Uterus (tissue), 4 donors: ENCODE results near the gene TWIST2. TPM values are rescaled to one million over a fixed set of nuclear protein-coding genes. Genes with fewer than 3 reads are reported as not detected.

Experiments
- DNase-seq, 2 donors: peaks; one replicate each; pipeline ENCODE4 v3.0.0-alpha.2; 2019 to 2020
- H3K27ac ChIP-seq, 2 donors: fragments of 200-600 bp; sonication (generic); 1 replicate in 1 of 2; 2 replicates in 1 of 2; pipeline ENCODE4 v1.5.1; 2016 to 2018
- H3K27me3 ChIP-seq, 2 donors: fragments of 200-600 bp; sonication (generic); one replicate each; pipeline ENCODE4 v1.5.1; 2018 to 2019; ENCODE audit warnings: control low read depth in 1 of 2
- H3K36me3 ChIP-seq, 2 donors: fragments of 200-600 bp; sonication (generic); one replicate each; pipeline ENCODE4 v1.5.1; 2019; ENCODE audit warnings: control low read depth in 1 of 2
- H3K4me1 ChIP-seq, 2 donors: fragments of 200-600 bp; sonication (generic); one replicate each; pipeline ENCODE4 v1.5.1; 2018 to 2019; ENCODE audit warnings: control low read depth in 1 of 2
- H3K4me3 ChIP-seq, 2 donors: fragments of 200-600 bp; sonication (generic); 1 replicate in 1 of 2; 2 replicates in 1 of 2; pipeline ENCODE4 v1.5.1; 2018 to 2019; ENCODE audit warnings: mild to moderate bottlenecking in 1 of 2
- H3K9me3 ChIP-seq, 2 donors: fragments of 200-600 bp; sonication (generic); one replicate each; pipeline ENCODE4 v1.5.1; 2019; ENCODE audit warnings: control low read depth in 1 of 2
- CTCF ChIP-seq, 4 experiments: fragments of 200-600 bp in 2 of 4; fragments of 450-650 bp in 2 of 4; sonication (generic) in 2 of 4; IDR thresholded peaks; one replicate each; pipeline ENCODE4 v1.5.1; 2016 to 2019; ENCODE audit warnings: antibody characterized with exemption in 4 of 4, mild to moderate bottlenecking in 2 of 4, moderate library complexity in 1 of 4
- POLR2A ChIP-seq, 2 donors: fragments of 450-650 bp; IDR thresholded peaks; one replicate each; pipeline ENCODE4 v1.6.1; 2016; ENCODE audit warnings: antibody characterized with exemption in 2 of 2, mild to moderate bottlenecking in 1 of 2, moderate library complexity in 1 of 2
- intact Hi-C: fragments of 100-400 bp; cut with DNase I; formaldehyde crosslinking; loops from one replicate; pipeline ENCODE4 v1.15.1; 2023; ENCODE audit warnings: low total_unique reads
- total RNA-seq, 4 donors: library from RNA; depleted of rRNA in 3 of 4; stranded (reverse); fragments of >200 nt in 3 of 4; gene quantifications; one replicate each; pipeline versions ENCODE4 v1.1.0 to v1.2.4, GENCODE V29; 2014 to 2023
- donor health status: DM: yes; HTN: yes; CAD: no.

Gene TWIST2
- total RNA-seq, 4 donors from 2014 or later: 28.1 to 199 (median 63.9) TPM

- TF ChIP-seq POLR2A (IDR thresholded peaks at IDR 0.05) (no peak), CTCF (IDR thresholded peaks at IDR 0.05) (no peak)
- no peaks in the 10 kb centered on the region for H3K4me1 ChIP-seq
- no peaks in the 10 kb centered on the region for H3K36me3 ChIP-seq
- no peak for DNase-seq
- H3K9me3 ChIP-seq: peaks cover 0 to 4% of the 10 kb centered on the region in 2 donors
- H3K4me3 ChIP-seq: no peak overlapping the region
- peak overlapping the region; percentile 77 to 82 for H3K27ac ChIP-seq
- peaks cover 0 to 4% of the 10 kb centered on the region in 2 donors for H3K27me3 ChIP-seq
- intact Hi-C loops: no loop called here
Observed at GRCh38 chr2:238820197-238820596, 27.7 kb upstream of the TWIST2 start.

- peaks cover 0 to 4% of the 10 kb centered on the region in 2 donors for H3K9me3 ChIP-seq
- H3K27ac ChIP-seq: peak overlapping the region; percentile 77 to 82
- no peak for TF ChIP-seq CTCF (IDR thresholded peaks at IDR 0.05)
- TF ChIP-seq POLR2A (IDR thresholded peaks at IDR 0.05): no peak
- intact Hi-C loops: no loop called here
- H3K36me3 ChIP-seq: no peaks in the 10 kb centered on the region
- peak in 1 of 2 donors; percentile 47 for DNase-seq
- H3K4me3 ChIP-seq: no peak overlapping the region
- H3K27me3 ChIP-seq: peaks cover 0 to 4% of the 10 kb centered on the region in 2 donors
- H3K4me1 ChIP-seq: no peaks in the 10 kb centered on the region
Observed at GRCh38 chr2:238820916-238821315, 27.0 kb upstream of the TWIST2 start.

- intact Hi-C loops: no loop called here
- peak; percentile 44 to 81 for DNase-seq
- TF ChIP-seq POLR2A (IDR thresholded peaks at IDR 0.05): no peak
- no peak for TF ChIP-seq CTCF (IDR thresholded peaks at IDR 0.05)
- Histone ChIP-seq H3K27ac (peak overlapping the region; percentile 77 to 82), H3K27me3 (peaks cover 0 to 4% of the 10 kb centered on the region in 2 donors), H3K4me3 (no peak overlapping the region), H3K36me3 (no peaks in the 10 kb centered on the region), H3K9me3 (peaks cover 0 to 4% of the 10 kb centered on the region in 2 donors), H3K4me1 (no peaks in the 10 kb centered on the region)
Observed at GRCh38 chr2:238821391-238821790, 26.5 kb upstream of the TWIST2 start.

GRCh38 chr2:238821944-238822670, 25.8 kb upstream of the TWIST2 start:
- Histone ChIP-seq H3K4me1 (no peaks in the 10 kb centered on the region), H3K27ac (peak overlapping the region; percentile 77 to 82), H3K36me3 (no peaks in the 10 kb centered on the region), H3K9me3 (peaks cover 0 to 4% of the 10 kb centered on the region in 2 donors), H3K27me3 (peaks cover 0 to 4% of the 10 kb centered on the region in 2 donors), H3K4me3 (no peak overlapping the region)
- no peak for DNase-seq
- intact Hi-C loops: no loop called here
- TF ChIP-seq POLR2A (IDR thresholded peaks at IDR 0.05) (no peak), CTCF (IDR thresholded peaks at IDR 0.05) (no peak)

GRCh38 chr2:238822955-238823354, 24.9 kb upstream of the TWIST2 start:
- intact Hi-C loops: no loop called here
- TF ChIP-seq POLR2A (IDR thresholded peaks at IDR 0.05) (no peak), CTCF (IDR thresholded peaks at IDR 0.05) (no peak)
- no peak overlapping the region for H3K27ac ChIP-seq
- DNase-seq: no peak
- no peaks in the 10 kb centered on the region for H3K36me3 ChIP-seq
- no peaks in the 10 kb centered on the region for H3K4me1 ChIP-seq
- H3K9me3 ChIP-seq: peaks cover 0 to 4% of the 10 kb centered on the region in 2 donors
- H3K27me3 ChIP-seq: peaks cover 0 to 4% of the 10 kb centered on the region in 2 donors
- H3K4me3 ChIP-seq: no peak overlapping the region
